Aortic smooth muscle cell (primary cell): ENCODE measurements around the gene COL11A1. TPM values are rescaled to one million over a fixed set of nuclear protein-coding genes. Genes with fewer than 3 reads are reported as not detected.

Experiments used
- total RNA-seq: library from RNA; depleted of rRNA; stranded (reverse); fragments of >200 nt; gene quantifications from 2 replicates; pipeline ENCODE4 v1.2.3, GENCODE V29; 2014

Gene COL11A1
- not detected in 2 replicates for total RNA-seq

DNA sequence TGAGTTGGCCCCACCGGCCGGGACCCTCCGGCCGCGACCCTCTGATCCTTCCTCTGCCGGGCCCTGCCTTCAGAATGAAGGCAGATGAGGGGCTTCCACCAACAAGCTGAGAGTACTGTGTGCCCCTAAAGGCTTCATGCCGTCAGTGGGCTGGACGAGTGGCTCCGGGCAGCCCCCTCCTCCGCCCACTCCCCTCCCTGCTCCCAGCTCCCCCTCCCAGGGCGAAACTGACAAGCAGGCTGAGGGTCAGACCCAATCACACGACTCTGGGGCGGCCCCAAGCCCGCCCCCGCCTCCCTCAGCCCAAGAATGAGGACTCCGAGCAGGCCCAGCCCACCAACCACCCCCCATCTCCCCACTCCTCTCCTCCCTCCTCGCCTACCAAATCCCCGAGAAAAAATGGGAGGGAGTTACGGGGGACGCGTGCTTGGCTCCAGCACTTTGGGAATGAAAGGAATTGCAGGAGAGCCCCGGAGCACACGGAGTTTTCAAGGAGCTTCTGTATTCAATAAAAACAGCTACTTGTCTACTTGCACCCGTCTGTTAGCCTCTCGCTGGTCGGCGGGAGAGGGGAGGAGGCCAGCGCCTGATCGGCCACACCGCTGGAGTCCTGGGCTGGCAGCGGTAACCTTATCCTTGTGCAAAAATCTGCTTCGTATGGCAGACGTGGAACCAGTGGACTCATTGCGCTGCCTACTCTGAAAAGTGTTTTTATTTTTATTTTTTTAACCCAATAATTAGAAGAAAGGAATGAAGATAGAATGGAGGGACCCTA, at the start of gene COL11A1:
Gene COL11A1, minus strand, starts transcription at position 147 of the 775 bp plus-strand sequence. CDS start 344 bp downstream, outside the sequence.

